GM12874 (cell line): ENCODE results near the gene HERPUD2.
A peak's percentile ranks its signal among the peaks of the same experiment; 100 is the strongest.

Experiments used
- TF ChIP-seq, protein P1 (sequence below): IDR thresholded peaks from 2 replicates; pipeline ENCODE4 v1.5.1; 2011; ENCODE audit warnings: low read depth, mild to moderate bottlenecking, control low read depth, low read length, moderate library complexity; ENCODE audit not compliant: insufficient read depth

HERPUD2 gene

DNA sequence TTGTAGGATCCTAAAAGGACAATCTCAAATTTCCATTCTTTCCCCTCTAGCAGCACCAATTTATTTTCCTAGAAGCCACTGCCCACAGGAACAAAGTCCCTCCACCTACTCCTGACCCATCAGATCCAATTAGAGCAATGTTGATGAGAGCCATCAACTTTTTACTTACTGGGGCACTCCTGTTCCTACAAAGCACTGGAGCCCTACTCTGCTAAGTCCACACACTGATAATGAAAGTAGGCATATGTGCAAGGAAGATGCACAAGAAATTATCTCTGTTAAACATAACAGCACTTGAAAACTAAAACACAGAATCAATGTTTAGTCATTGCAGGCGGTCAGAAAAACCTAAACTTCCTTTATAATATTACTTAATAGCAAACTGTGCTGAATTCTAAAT lies 3.6 kb downstream of the HERPUD2 start:
- TF ChIP-seq, protein P1, sequence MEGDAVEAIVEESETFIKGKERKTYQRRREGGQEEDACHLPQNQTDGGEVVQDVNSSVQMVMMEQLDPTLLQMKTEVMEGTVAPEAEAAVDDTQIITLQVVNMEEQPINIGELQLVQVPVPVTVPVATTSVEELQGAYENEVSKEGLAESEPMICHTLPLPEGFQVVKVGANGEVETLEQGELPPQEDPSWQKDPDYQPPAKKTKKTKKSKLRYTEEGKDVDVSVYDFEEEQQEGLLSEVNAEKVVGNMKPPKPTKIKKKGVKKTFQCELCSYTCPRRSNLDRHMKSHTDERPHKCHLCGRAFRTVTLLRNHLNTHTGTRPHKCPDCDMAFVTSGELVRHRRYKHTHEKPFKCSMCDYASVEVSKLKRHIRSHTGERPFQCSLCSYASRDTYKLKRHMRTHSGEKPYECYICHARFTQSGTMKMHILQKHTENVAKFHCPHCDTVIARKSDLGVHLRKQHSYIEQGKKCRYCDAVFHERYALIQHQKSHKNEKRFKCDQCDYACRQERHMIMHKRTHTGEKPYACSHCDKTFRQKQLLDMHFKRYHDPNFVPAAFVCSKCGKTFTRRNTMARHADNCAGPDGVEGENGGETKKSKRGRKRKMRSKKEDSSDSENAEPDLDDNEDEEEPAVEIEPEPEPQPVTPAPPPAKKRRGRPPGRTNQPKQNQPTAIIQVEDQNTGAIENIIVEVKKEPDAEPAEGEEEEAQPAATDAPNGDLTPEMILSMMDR, result no peak

DNA sequence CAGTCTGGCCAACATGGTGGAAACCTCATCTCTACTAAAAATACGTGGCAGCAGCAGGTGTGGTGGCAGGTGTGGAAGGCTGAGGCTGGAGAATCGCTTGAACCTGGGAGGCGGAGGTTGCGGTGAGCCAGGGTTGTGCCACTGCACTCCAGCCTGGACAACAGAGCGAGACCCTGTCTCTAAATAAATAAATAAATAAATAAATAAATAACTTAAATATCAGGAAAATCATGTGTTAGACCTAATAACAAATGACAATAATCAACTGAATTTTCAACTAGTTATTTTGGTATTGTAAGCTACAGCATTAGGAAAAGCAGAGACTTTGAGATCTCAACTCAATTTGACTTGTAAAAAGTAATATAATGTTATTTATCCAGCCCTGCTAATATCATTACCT lies 9.2 kb downstream of the HERPUD2 start:
- TF ChIP-seq, protein P1, result no peak

DNA sequence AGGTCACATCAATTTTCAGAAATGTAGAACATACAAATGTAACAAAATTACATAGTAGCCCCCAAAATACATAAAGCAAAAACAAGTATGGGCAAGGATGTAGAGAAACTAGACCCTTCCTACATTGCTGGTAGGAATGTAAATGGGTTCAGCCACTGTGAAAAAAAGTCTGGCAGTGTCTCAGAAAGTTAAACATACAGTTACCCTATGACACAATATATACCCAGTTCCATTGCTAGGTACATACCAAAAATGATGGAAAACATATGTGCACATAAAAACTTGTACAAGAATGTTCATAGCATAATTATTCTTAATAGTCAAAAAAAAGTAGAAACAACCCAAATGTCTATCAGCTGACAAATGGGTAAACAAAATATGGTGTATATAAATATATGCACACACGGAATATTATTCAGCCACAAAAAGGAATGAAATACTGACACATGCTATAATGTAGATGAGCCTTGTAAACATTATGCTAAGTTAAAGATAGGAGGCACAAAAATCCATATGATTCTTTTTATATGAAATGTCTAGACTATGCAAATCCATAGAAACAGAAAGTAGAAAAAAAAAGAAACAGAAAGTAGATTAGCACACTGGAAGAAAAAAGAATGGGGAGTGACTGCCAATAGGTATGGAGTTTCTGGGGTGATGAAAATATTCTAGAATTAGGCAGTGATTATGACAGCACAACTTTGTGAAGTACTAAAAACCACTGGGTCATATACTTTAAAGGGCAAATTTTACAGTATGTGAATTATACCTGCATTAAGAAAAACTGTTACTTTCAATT lies 13.5 kb downstream of the HERPUD2 start:
- TF ChIP-seq, protein P1, result no peak

DNA sequence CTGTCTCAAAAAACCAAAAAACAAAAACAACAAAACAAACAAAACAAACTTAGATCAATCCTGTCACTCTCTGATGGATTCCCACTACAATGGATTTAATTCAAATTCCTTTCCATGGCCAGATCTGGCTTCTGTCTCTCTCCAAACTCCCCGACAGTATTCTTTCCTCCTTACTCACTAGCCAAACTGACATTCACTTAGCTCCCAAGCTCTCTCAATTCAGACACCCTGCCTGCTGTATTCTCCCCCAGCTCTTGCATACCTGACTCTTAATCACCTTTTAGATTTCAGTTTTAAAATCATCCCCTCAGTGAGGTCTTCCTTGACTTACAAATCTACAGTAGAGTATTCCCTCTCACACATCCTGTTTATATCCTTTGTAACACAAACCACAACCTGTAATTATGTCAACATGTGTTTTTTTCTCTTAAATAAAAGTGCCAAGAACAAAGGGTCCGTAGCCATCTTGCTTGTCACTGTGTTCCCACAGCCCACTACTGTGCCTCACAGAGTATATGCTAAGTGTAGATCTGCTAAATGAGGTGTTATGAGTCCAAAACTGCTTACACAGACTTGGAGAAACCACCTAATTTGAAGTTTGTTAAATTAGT lies 14.4 kb downstream of the HERPUD2 start:
- TF ChIP-seq, protein P1, result no peak

DNA sequence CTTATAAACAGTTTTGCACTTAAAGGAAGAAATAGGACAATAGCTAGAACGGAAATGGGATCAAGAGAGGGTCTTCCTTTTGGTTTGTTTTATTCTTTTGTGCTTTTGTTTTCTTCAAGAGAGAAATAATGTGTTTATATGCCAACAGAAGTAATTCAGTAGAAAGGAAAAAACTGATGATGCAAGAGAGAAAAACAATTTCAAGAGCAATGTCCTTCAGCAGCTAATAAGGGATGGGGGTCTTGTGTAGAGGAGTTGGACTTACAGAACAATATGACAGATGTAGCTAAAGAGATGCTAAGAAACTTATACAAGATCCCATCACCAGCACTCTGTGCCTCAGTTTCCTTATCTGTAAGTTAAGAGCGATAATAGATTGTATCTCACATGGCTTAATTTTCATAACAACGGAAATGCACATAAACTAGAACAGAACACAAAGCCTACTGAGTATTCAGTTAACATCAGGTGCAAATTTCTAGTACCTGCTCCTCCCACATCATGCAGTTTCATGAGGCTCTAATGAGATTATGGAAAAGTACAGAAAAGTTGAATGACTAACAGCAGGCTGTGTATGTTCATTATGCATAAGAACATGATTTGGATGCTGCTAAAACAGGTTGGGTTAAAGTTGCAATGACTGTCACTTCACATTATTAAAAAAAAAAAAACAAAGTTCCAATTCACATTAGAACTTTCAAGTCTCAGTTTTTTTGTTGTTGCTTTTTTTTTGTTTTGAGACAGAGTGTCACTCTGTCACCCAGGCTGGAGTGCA lies 17.2 kb downstream of the HERPUD2 start:
- TF ChIP-seq, protein P1, result no peak

DNA sequence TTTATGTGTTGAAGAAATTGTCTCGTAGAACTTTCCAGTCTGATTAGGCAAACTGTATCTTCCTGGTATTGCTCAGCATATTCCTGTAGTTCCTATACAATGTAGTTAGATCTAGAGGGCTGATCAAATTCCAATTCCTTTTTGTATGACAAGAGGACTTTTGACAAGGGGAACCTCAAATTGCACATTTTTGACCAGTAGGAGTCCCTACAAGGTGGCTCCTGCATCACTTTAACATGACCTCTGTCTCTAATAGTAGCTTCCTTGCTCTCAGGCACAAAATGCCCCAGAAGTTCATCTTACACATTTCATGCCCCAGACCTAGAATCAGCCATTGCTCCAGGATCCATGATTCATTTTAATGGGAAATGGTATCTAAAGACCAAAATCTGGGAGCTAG lies 18.7 kb downstream of the HERPUD2 start:
- TF ChIP-seq, protein P1, result 0 out of 2 replicates have a peak, but pooled peaks have one; percentile 8
